WI38 (cell line): ENCODE measurements around the gene CTNNA2.

ENCODE experiments used
- H3K4me3 ChIP-seq: 2 replicates; pipeline ENCODE4 v1.5.1; 2011; ENCODE audit warnings: low read depth, mild to moderate bottlenecking, control low read depth, low read length
- TF ChIP-seq, protein P1 (sequence below): IDR thresholded peaks from 2 replicates; pipeline ENCODE4 v1.5.1; 2012; ENCODE audit warnings: low read depth, mild to moderate bottlenecking, control low read depth, low read length

The CTNNA2 gene

DNA sequence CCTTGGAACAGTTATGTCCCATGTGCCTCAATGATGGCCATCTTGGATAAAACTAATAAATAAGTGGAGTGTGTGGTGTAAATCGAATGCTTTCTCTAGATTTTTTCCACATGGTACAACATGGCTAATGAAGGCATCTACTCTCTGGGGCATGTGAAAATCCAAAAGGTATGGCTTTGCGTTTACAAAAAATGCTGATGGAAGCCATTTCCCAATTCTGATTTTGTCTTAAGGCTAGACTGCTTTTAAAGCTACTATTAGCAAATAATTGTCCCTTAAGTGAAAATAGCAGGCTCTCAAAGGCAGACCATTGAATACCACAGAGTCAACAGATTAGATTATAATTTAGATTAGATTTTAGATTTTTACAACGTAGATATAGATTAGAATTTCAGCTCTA, 608.0 kb downstream of the CTNNA2 start:
- H3K4me3 ChIP-seq, result no peak overlapping the region
- TF ChIP-seq, protein P1, sequence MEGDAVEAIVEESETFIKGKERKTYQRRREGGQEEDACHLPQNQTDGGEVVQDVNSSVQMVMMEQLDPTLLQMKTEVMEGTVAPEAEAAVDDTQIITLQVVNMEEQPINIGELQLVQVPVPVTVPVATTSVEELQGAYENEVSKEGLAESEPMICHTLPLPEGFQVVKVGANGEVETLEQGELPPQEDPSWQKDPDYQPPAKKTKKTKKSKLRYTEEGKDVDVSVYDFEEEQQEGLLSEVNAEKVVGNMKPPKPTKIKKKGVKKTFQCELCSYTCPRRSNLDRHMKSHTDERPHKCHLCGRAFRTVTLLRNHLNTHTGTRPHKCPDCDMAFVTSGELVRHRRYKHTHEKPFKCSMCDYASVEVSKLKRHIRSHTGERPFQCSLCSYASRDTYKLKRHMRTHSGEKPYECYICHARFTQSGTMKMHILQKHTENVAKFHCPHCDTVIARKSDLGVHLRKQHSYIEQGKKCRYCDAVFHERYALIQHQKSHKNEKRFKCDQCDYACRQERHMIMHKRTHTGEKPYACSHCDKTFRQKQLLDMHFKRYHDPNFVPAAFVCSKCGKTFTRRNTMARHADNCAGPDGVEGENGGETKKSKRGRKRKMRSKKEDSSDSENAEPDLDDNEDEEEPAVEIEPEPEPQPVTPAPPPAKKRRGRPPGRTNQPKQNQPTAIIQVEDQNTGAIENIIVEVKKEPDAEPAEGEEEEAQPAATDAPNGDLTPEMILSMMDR, result no peak

DNA sequence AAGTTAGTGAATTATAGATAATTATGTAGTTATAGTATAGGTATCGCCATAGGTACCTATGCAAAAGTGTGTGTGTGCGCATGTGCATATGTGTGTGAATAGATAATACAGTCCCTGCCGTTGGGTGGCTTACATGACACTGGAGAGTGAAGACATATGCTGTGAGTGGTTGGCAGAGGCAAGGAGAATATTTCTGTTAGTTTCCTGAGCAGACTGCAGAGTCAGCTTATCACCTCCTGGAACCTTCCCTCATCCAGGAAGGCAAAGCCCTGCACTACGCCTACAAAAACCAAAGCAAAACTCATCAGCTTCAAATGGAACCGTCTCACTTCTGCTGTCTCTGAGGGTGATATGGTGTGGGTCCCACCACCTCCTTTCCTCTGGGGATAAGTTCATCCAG, 609.8 kb downstream of the CTNNA2 start:
- no peak overlapping the region for H3K4me3 ChIP-seq
- TF ChIP-seq, protein P1, result no peak

DNA sequence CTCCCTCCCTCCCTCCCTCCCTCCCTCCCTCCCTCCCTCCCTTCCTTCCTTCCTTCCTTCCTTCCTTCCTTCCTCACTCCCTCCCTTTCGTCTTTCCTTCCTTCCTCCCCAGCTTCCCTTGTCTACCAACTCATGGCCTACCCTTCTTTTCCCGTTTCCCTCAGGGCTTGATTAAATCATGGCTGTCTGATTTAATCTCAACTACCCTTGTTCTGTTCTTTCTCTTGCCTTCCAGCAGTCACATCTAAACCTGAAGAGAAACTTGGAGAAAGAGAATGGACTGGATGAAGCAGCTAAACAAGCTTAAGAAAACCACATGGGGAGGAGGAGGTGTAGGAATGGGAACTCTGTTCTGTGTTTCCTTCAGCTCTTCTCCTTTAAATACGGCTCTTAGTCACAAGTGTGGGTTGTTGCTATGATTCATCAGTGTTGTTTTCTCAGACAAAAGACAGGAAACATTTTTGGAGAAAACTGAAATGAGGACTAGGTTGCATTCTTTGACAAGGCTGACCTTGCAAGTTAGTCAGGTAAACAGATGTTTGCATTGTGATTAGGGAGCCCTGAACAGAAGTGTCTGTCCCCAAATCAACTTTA, 613.8 kb downstream of the CTNNA2 start:
- no peak overlapping the region for H3K4me3 ChIP-seq
- TF ChIP-seq, protein P1, result no peak

DNA sequence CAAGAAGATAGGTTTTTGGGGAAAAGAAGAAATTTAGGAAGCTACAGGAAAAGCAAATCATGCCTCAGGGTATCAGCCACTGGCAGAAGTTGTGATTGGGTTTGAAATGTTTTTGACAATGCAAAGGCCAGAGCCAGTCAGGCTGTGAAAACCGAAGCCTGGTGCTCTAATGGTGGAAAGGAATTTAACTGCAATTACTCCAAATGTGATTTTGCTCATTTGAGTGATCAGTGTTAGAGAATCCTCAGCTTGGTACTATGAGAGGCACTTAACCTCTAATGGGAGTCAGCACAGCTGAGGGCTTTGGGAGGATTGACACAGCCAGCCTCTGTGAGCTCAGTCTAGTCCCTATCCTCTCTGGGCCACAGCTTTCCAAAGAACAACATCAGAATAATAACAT, 615.2 kb downstream of the CTNNA2 start:
- H3K4me3 ChIP-seq, result no peak overlapping the region
- TF ChIP-seq, protein P1, result no peak

DNA sequence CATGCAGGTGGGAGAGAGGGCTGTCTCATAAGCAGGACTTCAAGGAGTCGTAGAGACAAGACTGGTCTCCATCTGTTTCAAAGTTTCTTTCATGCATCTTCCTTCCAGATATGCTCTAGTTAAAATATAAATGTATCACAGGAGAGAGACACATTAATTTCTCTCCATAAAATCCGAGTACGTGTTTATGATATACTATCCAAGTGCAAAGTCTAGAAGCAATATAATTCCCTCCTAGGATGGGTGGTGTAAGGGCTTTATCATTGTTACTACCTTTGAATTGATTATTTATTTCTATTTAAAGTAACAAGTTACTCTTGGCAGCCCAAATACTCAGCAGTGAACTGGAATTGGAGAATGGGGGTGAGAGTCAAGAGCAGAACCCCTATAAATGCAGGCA, 619.4 kb downstream of the CTNNA2 start:
- TF ChIP-seq, protein P1, result no peak
- no peak overlapping the region for H3K4me3 ChIP-seq

DNA sequence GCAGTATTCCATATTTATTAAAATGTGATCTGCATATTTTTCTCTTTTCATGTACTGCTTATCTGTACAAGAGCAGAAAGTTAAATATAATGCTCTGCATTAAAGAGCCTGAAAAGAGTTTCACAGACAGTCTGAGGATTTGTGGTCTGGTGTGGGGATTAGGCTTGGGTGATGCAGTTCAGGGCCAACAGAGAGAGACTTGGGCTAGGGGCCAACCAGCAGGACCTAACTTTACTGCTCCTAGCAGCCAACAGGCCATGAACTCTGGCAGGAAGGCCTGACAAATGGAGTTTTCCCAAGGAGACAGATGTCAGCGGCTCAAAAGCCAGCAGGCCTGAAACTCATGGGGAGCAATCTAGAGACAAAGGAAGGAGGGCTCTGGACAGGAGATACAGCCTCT, 622.1 kb downstream of the CTNNA2 start:
- H3K4me3 ChIP-seq, result no peak overlapping the region
- TF ChIP-seq, protein P1, result no peak

DNA sequence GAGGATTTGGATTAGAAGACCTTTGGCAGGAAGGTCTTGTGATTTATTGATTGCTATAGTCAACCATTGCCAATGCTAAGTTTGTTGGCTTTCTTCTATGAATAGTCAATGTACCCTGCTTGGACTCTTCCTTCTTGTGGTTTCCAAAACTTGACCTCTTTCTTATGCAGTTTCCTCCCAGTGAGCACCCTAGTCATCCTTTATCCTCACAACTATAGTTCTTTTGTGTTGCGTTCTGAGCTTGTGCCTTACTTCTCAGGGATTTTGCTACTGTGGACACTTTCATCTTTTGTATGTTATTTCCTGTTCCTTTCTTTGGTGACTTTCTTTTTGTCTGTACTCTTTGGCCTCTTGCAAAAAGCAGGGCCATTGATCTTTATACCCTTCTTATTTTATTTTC, 623.5 kb downstream of the CTNNA2 start:
- no peak overlapping the region for H3K4me3 ChIP-seq
- TF ChIP-seq, protein P1, result no peak
